ENCODE results near the gene HYAL3.

HYAL3 gene

DNA sequence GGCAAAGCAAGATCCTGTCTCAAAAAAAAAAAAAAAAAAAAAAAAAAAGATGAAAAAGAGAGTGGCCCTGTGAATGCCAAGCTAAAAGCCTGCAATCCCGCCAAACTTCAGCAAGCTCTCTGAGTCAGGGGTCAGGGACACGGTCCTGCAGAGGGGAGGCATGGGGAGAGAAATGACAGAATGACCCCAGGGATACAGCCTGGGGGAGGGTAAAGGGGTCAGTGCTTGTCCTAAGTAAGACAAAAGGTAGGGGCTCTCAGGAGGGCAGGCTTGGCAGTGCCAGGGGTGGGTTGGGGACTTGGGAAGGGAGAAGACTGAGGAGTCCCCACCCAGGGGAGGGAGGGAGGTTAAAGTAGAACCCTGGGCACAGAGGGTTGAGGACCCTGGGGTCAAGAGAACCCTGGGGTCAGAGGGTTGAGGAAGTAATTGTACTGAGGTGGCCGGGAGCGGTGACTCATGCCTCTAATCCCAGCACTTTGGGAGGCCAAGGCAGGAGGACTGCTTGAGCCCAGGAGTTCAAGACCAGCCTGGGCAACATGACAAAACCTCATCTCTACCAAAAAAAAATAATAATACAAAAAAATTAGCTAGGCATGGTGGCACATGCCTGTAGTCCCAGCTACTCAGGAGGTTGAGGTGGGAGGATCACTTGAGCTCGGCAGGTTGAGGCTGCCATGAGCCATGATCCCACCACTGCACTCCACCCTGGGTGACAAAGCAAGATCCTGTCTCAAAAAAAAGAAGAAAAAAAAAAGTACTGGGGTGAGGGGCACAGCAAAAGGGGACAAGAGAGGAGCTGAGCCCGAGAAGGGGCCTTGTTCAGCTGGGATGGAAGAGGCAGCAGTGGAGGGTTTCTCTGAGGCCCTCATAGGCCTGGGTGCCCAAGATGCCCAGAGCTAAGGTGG, 35.5 kb downstream of the HYAL3 start:
- TF ChIP-seq ZBTB7A (IDR thresholded peaks at IDR 0.05; ENCODE audit: low read depth) (no peak), TAF1 (IDR thresholded peaks at IDR 0.05; ENCODE audit: low read depth) (no peak), TCF12 (IDR thresholded peaks at IDR 0.05; ENCODE audit: low read depth) (no peak), RAD21 (IDR thresholded peaks at IDR 0.05; ENCODE audit: low read depth) (no peak), TEAD4 (IDR thresholded peaks at IDR 0.05) (no peak), CREB1 (IDR thresholded peaks at IDR 0.05; ENCODE audit: low read depth) (no peak), EGR1 (IDR thresholded peaks at IDR 0.05) (no peak), MAX (IDR thresholded peaks at IDR 0.05) (no peak), REST (IDR thresholded peaks at IDR 0.05; ENCODE audit: low read depth) (no peak), YY1 (IDR thresholded peaks at IDR 0.05; ENCODE audit: low read depth) (no peak)

GRCh38 chr3:50262778-50263177, 36.4 kb downstream of the HYAL3 start:
- TF ChIP-seq TAF1 (IDR thresholded peaks at IDR 0.05; ENCODE audit: low read depth) (no peak), CEBPB (IDR thresholded peaks at IDR 0.05) (no peak), YY1 (IDR thresholded peaks at IDR 0.05; ENCODE audit: low read depth) (no peak), MAX (IDR thresholded peaks at IDR 0.05) (no peak), EP300 (IDR thresholded peaks at IDR 0.05; ENCODE audit: borderline replicate concordance) (no peak), REST (IDR thresholded peaks at IDR 0.05; ENCODE audit: low read depth) (no peak), EGR1 (IDR thresholded peaks at IDR 0.05) (no peak), CREB1 (IDR thresholded peaks at IDR 0.05; ENCODE audit: low read depth) (no peak), TEAD4 (IDR thresholded peaks at IDR 0.05) (no peak), NFIC (IDR thresholded peaks at IDR 0.05) (no peak), USF1 (IDR thresholded peaks at IDR 0.05) (no peak), TCF12 (IDR thresholded peaks at IDR 0.05; ENCODE audit: low read depth) (no peak), RAD21 (IDR thresholded peaks at IDR 0.05; ENCODE audit: low read depth) (no peak), FOXM1 (IDR thresholded peaks at IDR 0.05; ENCODE audit: borderline replicate concordance, low read depth) (no peak)

GRCh38 chr3:50261505-50261904, 37.7 kb downstream of the HYAL3 start:
- no peak for TF ChIP-seq ZBTB7A (IDR thresholded peaks at IDR 0.05; ENCODE audit: low read depth)
- TF ChIP-seq RAD21 (IDR thresholded peaks at IDR 0.05; ENCODE audit: low read depth) = no peak
- TF ChIP-seq TAF1 (IDR thresholded peaks at IDR 0.05; ENCODE audit: low read depth) = no peak
- no peak for TF ChIP-seq TCF12 (IDR thresholded peaks at IDR 0.05; ENCODE audit: low read depth)

- TF ChIP-seq NFIC (IDR thresholded peaks at IDR 0.05) (no peak), CEBPB (IDR thresholded peaks at IDR 0.05) (no peak), RAD21 (IDR thresholded peaks at IDR 0.05; ENCODE audit: low read depth) (no peak), FOXM1 (IDR thresholded peaks at IDR 0.05; ENCODE audit: borderline replicate concordance, low read depth) (no peak), MAX (IDR thresholded peaks at IDR 0.05) (no peak), TEAD4 (IDR thresholded peaks at IDR 0.05) (no peak), TCF12 (IDR thresholded peaks at IDR 0.05; ENCODE audit: low read depth) (no peak), EGR1 (IDR thresholded peaks at IDR 0.05) (no peak), CREB1 (IDR thresholded peaks at IDR 0.05; ENCODE audit: low read depth) (no peak), EP300 (IDR thresholded peaks at IDR 0.05; ENCODE audit: borderline replicate concordance) (no peak), YY1 (IDR thresholded peaks at IDR 0.05; ENCODE audit: low read depth) (no peak), REST (IDR thresholded peaks at IDR 0.05; ENCODE audit: low read depth) (no peak), TAF1 (IDR thresholded peaks at IDR 0.05; ENCODE audit: low read depth) (no peak), ZBTB7A (IDR thresholded peaks at IDR 0.05; ENCODE audit: low read depth) (no peak; the same call in 1 of the 2 replicates), USF1 (IDR thresholded peaks at IDR 0.05) (no peak)
These were observed 38.2 kb downstream of the HYAL3 start for GRCh38 chr3:50260942-50261441.

Measured in Ishikawa (cell line).